IMR-90 (cell line): ENCODE results near the gene SLC46A3. TPM values are rescaled to one million over a fixed set of nuclear protein-coding genes. Genes with fewer than 3 reads are reported as not detected.

ENCODE experiments used
- ATAC-seq: fragments of 200-7000 bp; cut with Tn5 transposase; 2 replicates; pipeline ENCODE4 v1.9.1; 2020; ENCODE audit warnings: low read depth, mild to moderate bottlenecking, moderate library complexity
- BruUV-seq: library from RNA; stranded (reverse); fragments of 400-500 nt; replicated peaks from 2 replicates; lab custom pipeline; 2021; lab: Mats Ljungman, UMichigan
- CTCF ChIA-PET: fragments of 300-600 bp; formaldehyde crosslinking; extraction: SDS; loops from one replicate; lab custom pipeline; 2021; ENCODE audit warnings: antibody characterized with exemption; lab: Yijun Ruan, JAX
- POLR2A ChIA-PET: fragments of 300-600 bp; sonication (Branson Sonifier 250); formaldehyde crosslinking; loops from one replicate; lab custom pipeline; 2022; ENCODE audit warnings: antibody characterized with exemption; ENCODE audit not compliant: unreplicated experiment; lab: Charles Lee
- DNase-seq: peaks from one replicate; pipeline ENCODE4 v3.0.0; 2013
- H2AFZ ChIP-seq: replicated peaks from 2 replicates; pipeline ENCODE3; 2013; ENCODE audit warnings: low read length, mild to moderate bottlenecking; ENCODE audit not compliant: poor library complexity
- H2AK5ac ChIP-seq: 2 replicates; pipeline ENCODE4 v1.6.1; 2013; ENCODE audit warnings: low read depth, low read length, inconsistent platforms
- H2AK9ac ChIP-seq: replicated peaks from 2 replicates; pipeline ENCODE3; 2013; ENCODE audit warnings: mild to moderate bottlenecking, low read depth, low read length, moderate library complexity; ENCODE audit not compliant: poor library complexity
- H2BK120ac ChIP-seq: 2 replicates; pipeline ENCODE4 v1.6.1; 2013; ENCODE audit warnings: low read depth, low read length, inconsistent platforms
- H2BK15ac ChIP-seq: 3 replicates; pipeline ENCODE4 v1.6.1; 2013; ENCODE audit warnings: low read depth, low read length, inconsistent platforms
- H2BK20ac ChIP-seq: 2 replicates; pipeline ENCODE4 v1.6.1; 2013; ENCODE audit warnings: low read depth, mild to moderate bottlenecking, inconsistent platforms, low read length, moderate library complexity
- H2BK5ac ChIP-seq: 2 replicates; pipeline ENCODE4 v1.6.1; 2013; ENCODE audit warnings: mild to moderate bottlenecking, low read depth, low read length, inconsistent platforms; ENCODE audit not compliant: poor library complexity, severe bottlenecking
- H3K14ac ChIP-seq: replicated peaks from 2 replicates; pipeline ENCODE4 v1.6.1; 2013; ENCODE audit warnings: low read depth, low read length, inconsistent platforms
- H3K18ac ChIP-seq: 2 replicates; pipeline ENCODE4 v1.6.1; 2013; ENCODE audit warnings: low read depth, low read length, control low read depth
- H3K23ac ChIP-seq: 2 replicates; pipeline ENCODE4 v1.6.1; 2013; ENCODE audit warnings: low read depth, low read length, inconsistent platforms
- H3K27ac ChIP-seq: 2 replicates; pipeline ENCODE4 v1.5.1; 2013; ENCODE audit warnings: mild to moderate bottlenecking, control low read depth, low read length; ENCODE audit not compliant: insufficient read depth
- H3K27me3 ChIP-seq: 2 replicates; pipeline ENCODE4 v1.6.1; 2013; ENCODE audit warnings: low read length; ENCODE audit not compliant: control insufficient read depth, insufficient read depth
- H3K36me3 ChIP-seq: 2 replicates; pipeline ENCODE4 v1.6.1; 2013; ENCODE audit warnings: low read length, mixed read lengths; ENCODE audit not compliant: control insufficient read depth, insufficient read depth
- H3K4ac ChIP-seq: 2 replicates; pipeline ENCODE4 v1.6.1; 2013; ENCODE audit warnings: low read depth, low read length, inconsistent platforms
- H3K4me1 ChIP-seq: 2 replicates; pipeline ENCODE4 v1.6.1; 2013; ENCODE audit warnings: low read length, mixed read lengths; ENCODE audit not compliant: control insufficient read depth, insufficient read depth
- H3K4me2 ChIP-seq: 2 replicates; pipeline ENCODE4 v1.6.1; 2013; ENCODE audit warnings: low read depth, mild to moderate bottlenecking, control low read depth, low read length, moderate library complexity
- H3K4me3 ChIP-seq: 2 replicates; pipeline ENCODE4 v1.5.1; 2013; ENCODE audit warnings: low read depth, mild to moderate bottlenecking, control low read depth, low read length, moderate library complexity; ENCODE audit not compliant: insufficient read depth
- H3K56ac ChIP-seq: 2 replicates; pipeline ENCODE4 v1.6.1; 2013; ENCODE audit warnings: low read length, inconsistent platforms; ENCODE audit not compliant: insufficient read depth; ENCODE audit errors: extremely low read depth
- H3K79me1 ChIP-seq, 2 experiments: 2 replicates each; pipeline ENCODE4 v1.6.1; 2013; ENCODE audit warnings: low read length in 2 of 2, inconsistent platforms in 1 of 2, low read depth in 1 of 2
- H3K9ac ChIP-seq: 2 replicates; pipeline ENCODE4 v1.6.1; 2013; ENCODE audit warnings: low read depth, low read length, control low read depth
- H3K9me1 ChIP-seq: 2 replicates; pipeline ENCODE4 v1.6.1; 2013; ENCODE audit warnings: low read length, inconsistent platforms; ENCODE audit not compliant: insufficient read depth
- H3K9me3 ChIP-seq: 2 replicates; pipeline ENCODE4 v1.6.1; 2013; ENCODE audit warnings: low read length; ENCODE audit not compliant: control insufficient read depth, insufficient read depth
- H4K20me1 ChIP-seq: 2 replicates; pipeline ENCODE4 v1.6.1; 2013; ENCODE audit warnings: low read length, inconsistent platforms; ENCODE audit not compliant: insufficient read depth
- H4K5ac ChIP-seq: 2 replicates; pipeline ENCODE4 v1.6.1; 2013; ENCODE audit warnings: mild to moderate bottlenecking, low read depth, low read length, control low read depth
- H4K8ac ChIP-seq, 2 experiments: 2 replicates each; pipeline ENCODE4 v1.6.1; 2013; ENCODE audit warnings: low read depth in 2 of 2, low read length in 2 of 2, control low read depth in 1 of 2, inconsistent platforms in 1 of 2
- H4K91ac ChIP-seq: 2 replicates; pipeline ENCODE4 v1.6.1; 2013; ENCODE audit warnings: low read depth, low read length, inconsistent platforms; ENCODE audit not compliant: insufficient read depth
- BHLHE40 ChIP-seq: fragments of 150-350 bp; IDR thresholded peaks from 2 replicates; pipeline ENCODE4 v1.6.1; 2016; ENCODE audit warnings: mild to moderate bottlenecking, low read depth, low read length
- CEBPB ChIP-seq: IDR thresholded peaks from 2 replicates; pipeline ENCODE4 v1.6.1; 2012; ENCODE audit warnings: low read depth, low read length, improper control_type of control experiment
- CHD1 ChIP-seq: IDR thresholded peaks from 2 replicates; pipeline ENCODE4 v1.6.1; 2012; ENCODE audit warnings: low read depth, low read length, improper control_type of control experiment
- CTCF ChIP-seq: conservative IDR thresholded peaks from 2 replicates; pipeline ENCODE4 v1.5.1; 2012; ENCODE audit warnings: mild to moderate bottlenecking, low read depth, low read length, improper control_type of control experiment
- ELK1 ChIP-seq: fragments of 150-350 bp; IDR thresholded peaks from 2 replicates; pipeline ENCODE4 v1.6.1; 2016; ENCODE audit warnings: low read depth, mild to moderate bottlenecking, low read length, moderate library complexity, borderline replicate concordance
- FOS ChIP-seq: fragments of 150-350 bp; IDR thresholded peaks from 2 replicates; pipeline ENCODE4 v1.6.1; 2016; ENCODE audit warnings: low read depth, low read length
- MAFK ChIP-seq: IDR thresholded peaks from 2 replicates; pipeline ENCODE4 v1.6.1; 2012; ENCODE audit warnings: low read depth, low read length, improper control_type of control experiment
- MAZ ChIP-seq: IDR thresholded peaks from 2 replicates; pipeline ENCODE4 v1.6.1; 2012; ENCODE audit warnings: low read depth, mild to moderate bottlenecking, low read length, improper control_type of control experiment, moderate library complexity, borderline replicate concordance
- MXI1 ChIP-seq: IDR thresholded peaks from 2 replicates; pipeline ENCODE4 v1.6.1; 2012; ENCODE audit warnings: low read depth, mild to moderate bottlenecking, low read length, moderate library complexity, borderline replicate concordance
- NFE2L2 ChIP-seq: fragments of 150-350 bp; IDR thresholded peaks from 2 replicates; pipeline ENCODE4 v1.6.1; 2016; ENCODE audit warnings: low read depth, mild to moderate bottlenecking, low read length
- POLR2A ChIP-seq: IDR thresholded peaks from 2 replicates; pipeline ENCODE4 v1.6.1; 2012; ENCODE audit warnings: mild to moderate bottlenecking, low read depth, low read length
- RAD21 ChIP-seq: IDR thresholded peaks from 2 replicates; pipeline ENCODE4 v1.6.1; 2012; ENCODE audit warnings: low read length, improper control_type of control experiment
- RCOR1 ChIP-seq: IDR thresholded peaks from 2 replicates; pipeline ENCODE4 v1.6.1; 2012; ENCODE audit warnings: mild to moderate bottlenecking, low read length, improper control_type of control experiment; ENCODE audit not compliant: insufficient replicate concordance
- RFX5 ChIP-seq: IDR thresholded peaks from 2 replicates; pipeline ENCODE4 v1.8.0; 2012; ENCODE audit warnings: low read depth, mild to moderate bottlenecking, low read length, moderate library complexity
- SMC3 ChIP-seq: fragments of 150-350 bp; IDR thresholded peaks from 2 replicates; pipeline ENCODE4 v1.6.1; 2016; ENCODE audit warnings: low read depth, mild to moderate bottlenecking, antibody characterized with exemption, low read length, moderate library complexity
- WGBS, 2 experiments: methylation state at CpG; one replicate each; pipeline versions ENCODE4 v1.1.5 to v1.1.7; 2013; ENCODE audit warnings: missing lambda C conversion rate in 2 of 2; ENCODE audit not compliant: insufficient read length in 1 of 2; ENCODE audit errors: extremely low coverage in 2 of 2; 5-methylcytosine and 5-hydroxymethylcytosine counted together
- dilution Hi-C: fragments of 300-500 bp; cut with HindIII; formaldehyde crosslinking; loops from one replicate; pipeline ENCODE4 v1.14.3; 2018; ENCODE audit warnings: low sequenced_read_pairs; ENCODE audit not compliant: unreplicated experiment
- in situ Hi-C: fragments of 300-500 bp; cut with MboI; formaldehyde crosslinking; loops from 3 replicates; pipeline ENCODE4 v1.14.3; 2019; ENCODE audit warnings: low sequenced_read_pairs, inconsistent platforms, mixed read lengths
- intact Hi-C: fragments of 100-400 bp; cut with micrococcal nuclease; formaldehyde crosslinking; loops from 2 replicates; pipeline ENCODE4 v1.10.0; 2022
- polyA plus RNA-seq, 3 experiments: library from polyadenylated mRNA; depleted of rRNA; stranded (reverse); fragments of >200 nt; gene quantifications; 2 replicates each; pipeline ENCODE4 v1.2.3, GENCODE V29; 2012; ENCODE audit warnings: low replicate concordance in 1 of 3
- total RNA-seq: library from RNA; depleted of rRNA; stranded (reverse); fragments of >200 nt; gene quantifications from 2 replicates; pipeline ENCODE4 v1.2.3, GENCODE V29; 2012
- TF ChIP-seq, protein P1 (sequence below): fragments of 150-350 bp; IDR thresholded peaks from 2 replicates; pipeline ENCODE4 v1.6.1; 2017; ENCODE audit warnings: mild to moderate bottlenecking, antibody characterized with exemption, low read length, low read depth

The SLC46A3 gene
- total and polyA plus RNA-seq, 2 of the 4 experiments (the other 2 are of a cell fraction) = 0.54 to 0.89 TPM

GRCh38 chr13:28714651-28715050, 4.1 kb downstream of the SLC46A3 start:
- in situ Hi-C loops = no loop called here

More at GRCh38 chr13:28714651-28715050, 4.1 kb downstream of the SLC46A3 start:
- H3K79me1 ChIP-seq = no peaks in the 10 kb centered on the region
- H3K14ac ChIP-seq = no peak overlapping the region
- intact Hi-C loops = loop anchor here (5.0 kb wide), 1 partner anchor 38 kb away; no protein-coding TSS in a partner anchor
- ATAC-seq (no peak), DNase-seq (no peak)
- H3K4me2 ChIP-seq = no peak overlapping the region
- peaks cover 8% of the 10 kb centered on the region for H3K4me1 ChIP-seq
- WGBS, 2 experiments = 75% methylated on average over 1 of the region's 1 CpG; no CpG with 5 or more reads in 1 of the 2 experiments
- no peak overlapping the region for H3K9ac ChIP-seq
- ChIA-PET CTCF (no interaction called here), POLR2A (no interaction called here)
- no peak overlapping the region for H3K56ac ChIP-seq
- H2BK20ac ChIP-seq = no peak overlapping the region
- no peak overlapping the region for H4K5ac ChIP-seq
- H3K4ac ChIP-seq = no peak overlapping the region
- no peaks in the 10 kb centered on the region for H4K20me1 ChIP-seq
- no peak overlapping the region for H4K91ac ChIP-seq
- H3K18ac ChIP-seq = no peak overlapping the region
- no peak for TF ChIP-seq CTCF
- TF ChIP-seq, protein P1, sequence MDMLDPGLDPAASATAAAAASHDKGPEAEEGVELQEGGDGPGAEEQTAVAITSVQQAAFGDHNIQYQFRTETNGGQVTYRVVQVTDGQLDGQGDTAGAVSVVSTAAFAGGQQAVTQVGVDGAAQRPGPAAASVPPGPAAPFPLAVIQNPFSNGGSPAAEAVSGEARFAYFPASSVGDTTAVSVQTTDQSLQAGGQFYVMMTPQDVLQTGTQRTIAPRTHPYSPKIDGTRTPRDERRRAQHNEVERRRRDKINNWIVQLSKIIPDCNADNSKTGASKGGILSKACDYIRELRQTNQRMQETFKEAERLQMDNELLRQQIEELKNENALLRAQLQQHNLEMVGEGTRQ = no peak
- TF ChIP-seq MAZ = no peak
- TF ChIP-seq SMC3 = no peak
- TF ChIP-seq RAD21 = no peak
- no peak for TF ChIP-seq BHLHE40
- TF ChIP-seq POLR2A = no peak
- no peak for TF ChIP-seq MXI1
- TF ChIP-seq ELK1 = no peak
- no peak for TF ChIP-seq NFE2L2
- TF ChIP-seq RCOR1 = no peak
- no peak for TF ChIP-seq MAFK
- TF ChIP-seq CHD1 = no peak
- no peak for TF ChIP-seq FOS
- TF ChIP-seq CEBPB = no peak
- no peak for TF ChIP-seq RFX5
- H3K9me1 ChIP-seq = peaks cover 4% of the 10 kb centered on the region; the same call in 1 of the 2 replicates
- no peak overlapping the region for H2AFZ ChIP-seq
- no peaks in the 10 kb centered on the region for H3K9me3 ChIP-seq
- H2AK9ac ChIP-seq = no peak overlapping the region
- H4K8ac ChIP-seq = no peak overlapping the region
- no peak overlapping the region for H3K27ac ChIP-seq
- H2BK120ac ChIP-seq = no peak overlapping the region
- no peak overlapping the region for H2BK5ac ChIP-seq
- H3K27me3 ChIP-seq = no peaks in the 10 kb centered on the region
- H2AK5ac ChIP-seq = no peak overlapping the region
- H2BK15ac ChIP-seq = no peak overlapping the region
- no TSS peak for BruUV-seq
- no peak overlapping the region for H3K23ac ChIP-seq
- no peaks in the 10 kb centered on the region for H3K36me3 ChIP-seq
- dilution Hi-C loops = no loop called here
- H3K4me3 ChIP-seq = no peak overlapping the region
